ENCODE measurements around the gene CLEC18B.
"Not testable (repeated sequence)": the region's sequence is repeated elsewhere in the genome, so short reads cannot be mapped to it uniquely, and the experiment has no call there.

DNA sequence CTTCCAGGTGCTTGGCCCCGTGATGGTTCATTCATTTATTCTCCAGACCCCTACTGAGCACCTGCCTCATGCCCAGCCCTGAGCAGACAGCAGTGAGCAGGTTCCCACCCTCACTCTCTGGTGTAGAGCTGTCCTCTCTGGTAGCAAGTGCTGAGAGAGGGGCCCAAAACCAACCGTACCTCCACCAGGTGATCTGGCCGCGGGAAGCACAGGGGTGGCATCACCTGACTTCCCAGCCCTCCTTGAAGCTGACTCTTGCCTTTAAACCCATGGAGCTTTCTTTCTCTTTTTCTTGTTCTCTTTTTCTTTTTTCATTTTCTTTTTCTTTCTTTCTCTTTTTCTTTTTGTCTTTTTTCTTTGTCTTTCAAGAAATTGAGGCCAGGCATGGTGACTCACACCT, 21.0 kb downstream of the CLEC18B start:
- TF ChIP-seq EP300 (IDR thresholded peaks at IDR 0.05), result not testable (repeated sequence)
- TF ChIP-seq, protein P1, sequence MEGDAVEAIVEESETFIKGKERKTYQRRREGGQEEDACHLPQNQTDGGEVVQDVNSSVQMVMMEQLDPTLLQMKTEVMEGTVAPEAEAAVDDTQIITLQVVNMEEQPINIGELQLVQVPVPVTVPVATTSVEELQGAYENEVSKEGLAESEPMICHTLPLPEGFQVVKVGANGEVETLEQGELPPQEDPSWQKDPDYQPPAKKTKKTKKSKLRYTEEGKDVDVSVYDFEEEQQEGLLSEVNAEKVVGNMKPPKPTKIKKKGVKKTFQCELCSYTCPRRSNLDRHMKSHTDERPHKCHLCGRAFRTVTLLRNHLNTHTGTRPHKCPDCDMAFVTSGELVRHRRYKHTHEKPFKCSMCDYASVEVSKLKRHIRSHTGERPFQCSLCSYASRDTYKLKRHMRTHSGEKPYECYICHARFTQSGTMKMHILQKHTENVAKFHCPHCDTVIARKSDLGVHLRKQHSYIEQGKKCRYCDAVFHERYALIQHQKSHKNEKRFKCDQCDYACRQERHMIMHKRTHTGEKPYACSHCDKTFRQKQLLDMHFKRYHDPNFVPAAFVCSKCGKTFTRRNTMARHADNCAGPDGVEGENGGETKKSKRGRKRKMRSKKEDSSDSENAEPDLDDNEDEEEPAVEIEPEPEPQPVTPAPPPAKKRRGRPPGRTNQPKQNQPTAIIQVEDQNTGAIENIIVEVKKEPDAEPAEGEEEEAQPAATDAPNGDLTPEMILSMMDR (IDR thresholded peaks at IDR 0.05), result not testable (repeated sequence)

All from gastroesophageal sphincter (tissue), 3 donors.